Trophoblast cell (in vitro differentiated cells and primary cell): ENCODE results near the gene DENND4C.

ENCODE experiments used
- DNase-seq, 2 donors: peaks; one replicate each; pipeline ENCODE4 v3.0.0-alpha.2; 2016
- H2AFZ ChIP-seq: 2 replicates; pipeline ENCODE4 v1.6.1; 2013; ENCODE audit warnings: low read length, moderate library complexity, mild to moderate bottlenecking; ENCODE audit not compliant: insufficient read depth, poor library complexity
- H2AK5ac ChIP-seq: 2 replicates; pipeline ENCODE4 v1.6.1; 2013; ENCODE audit warnings: mild to moderate bottlenecking, low read length
- H2BK120ac ChIP-seq: 2 replicates; pipeline ENCODE4 v1.6.1; 2013; ENCODE audit warnings: low read length, mild to moderate bottlenecking, moderate library complexity; ENCODE audit not compliant: insufficient read depth, poor library complexity
- H2BK12ac ChIP-seq: 2 replicates; pipeline ENCODE4 v1.6.1; 2013; ENCODE audit warnings: mild to moderate bottlenecking, low read length, moderate library complexity
- H2BK5ac ChIP-seq: 2 replicates; pipeline ENCODE4 v1.6.1; 2013; ENCODE audit warnings: low read length, low read depth, moderate library complexity, mild to moderate bottlenecking; ENCODE audit not compliant: poor library complexity
- H3K14ac ChIP-seq: 2 replicates; pipeline ENCODE4 v1.6.1; 2013; ENCODE audit warnings: mild to moderate bottlenecking, low read length
- H3K18ac ChIP-seq: 2 replicates; pipeline ENCODE4 v1.6.1; 2013; ENCODE audit warnings: mild to moderate bottlenecking, low read length
- H3K23ac ChIP-seq: 2 replicates; pipeline ENCODE4 v1.6.1; 2013; ENCODE audit warnings: low read length
- H3K27ac ChIP-seq: 2 replicates; pipeline ENCODE4 v1.5.1; 2013; ENCODE audit warnings: low read depth, mild to moderate bottlenecking, inconsistent platforms, low read length, moderate library complexity
- H3K27me3 ChIP-seq: 2 replicates; pipeline ENCODE4 v1.6.1; 2013; ENCODE audit warnings: inconsistent platforms, mild to moderate bottlenecking, low read length, moderate library complexity; ENCODE audit not compliant: insufficient read depth
- H3K36me3 ChIP-seq, 2 experiments: 1 replicate in 1 of 2; 2 replicates in 1 of 2; pipeline ENCODE4 v1.6.1; 2013; ENCODE audit warnings: low read length in 2 of 2, mild to moderate bottlenecking in 2 of 2, moderate library complexity in 1 of 2; ENCODE audit not compliant: insufficient read depth in 2 of 2, control insufficient read depth in 1 of 2
- H3K4ac ChIP-seq: 2 replicates; pipeline ENCODE4 v1.6.1; 2013; ENCODE audit warnings: low read depth, mild to moderate bottlenecking, low read length, moderate library complexity
- H3K4me1 ChIP-seq, 2 experiments: 1 replicate in 1 of 2; 2 replicates in 1 of 2; pipeline ENCODE4 v1.6.1; 2013; ENCODE audit warnings: low read length in 2 of 2, mild to moderate bottlenecking in 2 of 2, moderate library complexity in 1 of 2; ENCODE audit not compliant: insufficient read depth in 2 of 2, control insufficient read depth in 1 of 2
- H3K4me2 ChIP-seq: 2 replicates; pipeline ENCODE4 v1.6.1; 2013; ENCODE audit warnings: inconsistent platforms, mild to moderate bottlenecking, low read length, moderate library complexity
- H3K4me3 ChIP-seq: 2 replicates; pipeline ENCODE4 v1.5.1; 2013; ENCODE audit warnings: mild to moderate bottlenecking, low read depth, low read length, inconsistent platforms
- H3K79me1 ChIP-seq: one replicate; pipeline ENCODE4 v1.6.1; 2013; ENCODE audit warnings: low read length
- H3K79me2 ChIP-seq: 2 replicates; pipeline ENCODE4 v1.6.1; 2013; ENCODE audit warnings: low read length, mild to moderate bottlenecking; ENCODE audit not compliant: control insufficient read depth, insufficient read depth, poor library complexity
- H3K9ac ChIP-seq: 2 replicates; pipeline ENCODE4 v1.6.1; 2013; ENCODE audit warnings: mild to moderate bottlenecking, low read length
- H3K9me3 ChIP-seq: 2 replicates; pipeline ENCODE4 v1.6.1; 2013; ENCODE audit warnings: low read depth, mild to moderate bottlenecking, control low read depth, inconsistent platforms, low read length; ENCODE audit not compliant: insufficient read depth
- H4K12ac ChIP-seq: 2 replicates; pipeline ENCODE4 v1.6.1; 2013; ENCODE audit warnings: low read depth, mild to moderate bottlenecking, low read length, moderate library complexity
- H4K8ac ChIP-seq: 2 replicates; pipeline ENCODE4 v1.6.1; 2013; ENCODE audit warnings: low read depth, mild to moderate bottlenecking, low read length, moderate library complexity
- H4K91ac ChIP-seq: one replicate; pipeline ENCODE4 v1.6.1; 2013; ENCODE audit warnings: low read depth, mild to moderate bottlenecking, low read length, moderate library complexity
- WGBS: extraction: QIAGEN DNeasy Blood & Tissue Kit; methylation state at CpG from one replicate; pipeline ENCODE4 v1.1.7; 2013; ENCODE audit warnings: missing lambda C conversion rate; ENCODE audit not compliant: insufficient read length, insufficient coverage; ENCODE audit errors: extremely low coverage; 5-methylcytosine and 5-hydroxymethylcytosine counted together

Gene DENND4C

GRCh38 chr9:19185191-19185590 lies 45.3 kb upstream of the DENND4C start:
- no peak overlapping the region for H2BK5ac ChIP-seq
- whole genome bisulfite sequencing: no CpG with 5 or more reads among the region's 1 CpG
- H3K4me2 ChIP-seq: no peak overlapping the region
- H4K12ac ChIP-seq: no peak overlapping the region
- no peak overlapping the region for H2BK12ac ChIP-seq
- H3K14ac ChIP-seq: no peak overlapping the region
- DNase-seq: no peak
- H2AFZ ChIP-seq: no peak overlapping the region
- no peak overlapping the region for H3K4me3 ChIP-seq
- H3K79me1 ChIP-seq: no peaks in the 10 kb centered on the region
- H4K91ac ChIP-seq: no peak overlapping the region
- no peak overlapping the region for H3K18ac ChIP-seq
- no peak overlapping the region for H2AK5ac ChIP-seq
- H3K79me2 ChIP-seq: no peaks in the 10 kb centered on the region
- H3K27ac ChIP-seq: no peak overlapping the region
- H2BK120ac ChIP-seq: no peak overlapping the region
- no peak overlapping the region for H3K9ac ChIP-seq
- H3K23ac ChIP-seq: no peak overlapping the region
- no peak overlapping the region for H4K8ac ChIP-seq
- no peak overlapping the region for H3K4ac ChIP-seq
- H3K27me3 ChIP-seq: no peaks in the 10 kb centered on the region
- no peaks in the 10 kb centered on the region for H3K9me3 ChIP-seq
- peaks cover 2 to 5% of the 10 kb centered on the region in 2 experiments for H3K4me1 ChIP-seq
- H3K36me3 ChIP-seq: no peaks in the 10 kb centered on the region

GRCh38 chr9:19186232-19186631 lies 44.3 kb upstream of the DENND4C start:
- H3K79me1 ChIP-seq: no peaks in the 10 kb centered on the region
- no peak overlapping the region for H2BK5ac ChIP-seq
- H3K4me2 ChIP-seq: no peak overlapping the region
- no CpG with 5 or more reads among the region's 2 CpGs for WGBS
- no peak overlapping the region for H4K91ac ChIP-seq
- no peaks in the 10 kb centered on the region for H3K79me2 ChIP-seq
- no peak overlapping the region for H2AFZ ChIP-seq
- H3K27me3 ChIP-seq: no peaks in the 10 kb centered on the region
- no peak overlapping the region for H2BK120ac ChIP-seq
- H3K27ac ChIP-seq: no peak overlapping the region
- H3K4ac ChIP-seq: no peak overlapping the region
- H2AK5ac ChIP-seq: no peak overlapping the region
- H3K23ac ChIP-seq: no peak overlapping the region
- H3K9me3 ChIP-seq: no peaks in the 10 kb centered on the region
- H3K4me1 ChIP-seq: peaks cover 2 to 5% of the 10 kb centered on the region in 2 experiments
- H3K18ac ChIP-seq: no peak overlapping the region
- peak in 1 of 2 donors; percentile 50 for DNase-seq
- no peak overlapping the region for H4K8ac ChIP-seq
- no peak overlapping the region for H3K9ac ChIP-seq
- no peaks in the 10 kb centered on the region for H3K36me3 ChIP-seq
- no peak overlapping the region for H3K4me3 ChIP-seq
- H3K14ac ChIP-seq: no peak overlapping the region
- H2BK12ac ChIP-seq: no peak overlapping the region
- H4K12ac ChIP-seq: no peak overlapping the region

- Histone ChIP-seq H3K27ac (no peak overlapping the region), H2BK12ac (no peak overlapping the region), H2AK5ac (no peak overlapping the region), H3K27me3 (no peaks in the 10 kb centered on the region), H4K91ac (peak overlapping the region; percentile 6), H4K8ac (no peak overlapping the region), H2BK5ac (no peak overlapping the region), H3K9ac (no peak overlapping the region), H3K79me1 (no peaks in the 10 kb centered on the region), H3K4me2 (no peak overlapping the region), H3K36me3 (no peaks in the 10 kb centered on the region), H3K79me2 (no peaks in the 10 kb centered on the region), H3K9me3 (no peaks in the 10 kb centered on the region), H3K4me3 (no peak overlapping the region), H3K4me1 (peaks cover 1 to 3% of the 10 kb centered on the region in 2 experiments), H2AFZ (no peak overlapping the region), H3K14ac (no peak overlapping the region), H3K18ac (no peak overlapping the region), H3K4ac (no peak overlapping the region), H3K23ac (no peak overlapping the region), H4K12ac (no peak overlapping the region), H2BK120ac (no peak overlapping the region)
- WGBS: no CpG with 5 or more reads among the region's 5 CpGs
- no peak for DNase-seq
Observed at GRCh38 chr9:19188771-19189170, 41.7 kb upstream of the DENND4C start.

- no peak overlapping the region for H3K23ac ChIP-seq
- H3K27ac ChIP-seq: no peak overlapping the region
- no peak overlapping the region for H3K9ac ChIP-seq
- no peak overlapping the region for H3K4me3 ChIP-seq
- H2BK5ac ChIP-seq: no peak overlapping the region
- H3K14ac ChIP-seq: no peak overlapping the region
- no peak overlapping the region for H4K8ac ChIP-seq
- H3K4me1 ChIP-seq: no peaks in the 10 kb centered on the region
- no peak overlapping the region for H2BK120ac ChIP-seq
- WGBS: no CpG with 5 or more reads among the region's 1 CpG
- no peaks in the 10 kb centered on the region for H3K27me3 ChIP-seq
- no peak for DNase-seq
- no peak overlapping the region for H2BK12ac ChIP-seq
- H3K36me3 ChIP-seq: no peaks in the 10 kb centered on the region
- H2AFZ ChIP-seq: no peak overlapping the region
- no peak overlapping the region for H2AK5ac ChIP-seq
- H4K12ac ChIP-seq: no peak overlapping the region
- no peak overlapping the region for H4K91ac ChIP-seq
- H3K9me3 ChIP-seq: no peaks in the 10 kb centered on the region
- no peak overlapping the region for H3K4ac ChIP-seq
- no peaks in the 10 kb centered on the region for H3K79me2 ChIP-seq
- no peak overlapping the region for H3K4me2 ChIP-seq
- H3K79me1 ChIP-seq: no peaks in the 10 kb centered on the region
- no peak overlapping the region for H3K18ac ChIP-seq
Observed at GRCh38 chr9:19192202-19193028, 38.1 kb upstream of the DENND4C start.
